HL-60/S4 (cell line): ENCODE results near the gene TK2.

Experiments used
- in situ Hi-C: fragments of 300-500 bp; cut with MboI; formaldehyde crosslinking; loops from 2 replicates; pipeline ENCODE4 v1.14.3; 2022; ENCODE audit warnings: low sequenced_read_pairs

TK2 gene

DNA sequence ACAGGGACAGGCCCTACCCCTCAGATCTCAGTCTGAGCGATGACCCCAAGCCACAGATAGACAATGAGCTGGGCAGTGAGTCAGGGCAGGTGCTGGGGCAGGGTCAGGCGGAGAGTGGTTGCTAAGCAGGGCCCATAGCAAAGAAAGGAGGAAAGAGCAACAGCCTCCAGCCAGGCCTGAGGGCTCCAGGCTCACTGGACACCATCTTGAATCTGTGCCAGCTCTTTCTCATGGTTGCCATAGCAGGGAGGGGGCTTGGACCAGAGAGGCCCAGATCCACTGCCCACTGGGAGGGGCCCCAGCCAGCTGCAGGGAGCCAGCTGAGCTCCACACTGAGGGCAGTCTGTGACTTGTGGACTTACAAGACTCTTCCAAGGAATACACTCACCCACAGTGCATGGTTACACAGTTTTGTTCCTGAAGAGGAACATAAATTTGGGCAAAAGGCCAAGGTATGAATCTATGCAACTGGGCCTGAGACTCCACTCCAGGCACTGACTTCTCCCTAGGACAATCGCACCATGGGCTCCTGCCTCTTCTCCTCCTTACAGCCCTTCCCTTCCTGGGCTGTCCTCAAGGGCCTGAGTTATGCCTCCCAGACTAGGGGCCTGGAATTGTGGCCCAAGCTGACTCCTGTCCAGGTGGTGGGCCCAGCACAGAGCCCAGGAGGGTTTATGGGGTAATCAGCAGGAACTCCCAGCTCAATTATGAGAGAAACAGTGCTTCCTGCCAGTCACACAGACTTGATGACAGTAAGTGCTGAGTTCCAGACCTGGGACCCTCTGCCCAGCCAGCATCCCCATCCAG lies 62.9 kb downstream of the TK2 start:
- in situ Hi-C loops, result no loop called here

DNA sequence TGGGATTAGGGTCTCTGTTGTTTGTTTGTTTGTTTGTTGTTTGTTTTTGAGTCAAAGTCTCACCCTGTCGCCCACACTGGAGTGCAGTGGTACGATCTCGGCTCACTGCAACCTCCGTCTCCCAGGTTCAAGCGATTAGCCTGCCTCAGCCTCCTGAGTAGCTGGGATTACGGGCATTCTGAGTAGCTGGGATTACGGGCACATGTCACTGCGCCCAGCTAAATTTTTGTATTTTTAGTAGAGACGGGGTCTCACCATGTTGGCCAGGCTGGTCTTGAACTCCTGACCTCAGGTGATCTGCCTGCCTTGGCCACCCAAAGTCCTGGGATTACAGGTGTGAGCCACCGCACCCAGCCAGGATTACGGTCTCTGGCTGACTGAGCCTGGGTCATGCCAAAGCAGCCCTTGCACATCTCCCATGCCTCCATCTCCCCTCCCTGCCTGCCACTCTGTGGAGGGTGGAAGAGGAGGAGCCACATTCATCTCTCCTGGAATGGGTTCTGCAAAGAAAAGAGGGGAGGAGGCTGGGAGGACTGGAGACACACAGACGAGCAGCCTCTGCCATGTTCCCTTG lies 63.6 kb downstream of the TK2 start:
- in situ Hi-C loops, result no loop called here

DNA sequence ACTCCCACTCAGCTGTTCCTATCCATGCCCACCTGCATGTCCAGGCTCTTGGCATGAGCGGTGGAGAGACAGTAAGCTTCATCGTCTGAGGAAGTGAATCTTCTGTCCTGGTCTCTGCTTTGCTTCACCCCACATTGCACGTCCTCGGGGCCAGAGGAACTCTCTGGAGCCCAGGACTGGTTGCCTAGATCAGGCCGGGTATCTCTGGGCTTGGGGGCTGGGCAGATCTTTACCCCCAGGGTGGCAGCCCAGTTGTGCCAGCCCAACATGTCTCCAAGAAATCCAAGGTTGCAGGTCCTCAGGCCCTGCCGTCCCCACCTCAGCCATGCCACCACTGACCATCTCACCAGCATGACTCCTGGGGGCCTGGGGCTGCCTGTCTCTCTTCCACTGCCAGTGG lies 64.5 kb downstream of the TK2 start:
- in situ Hi-C loops, result no loop called here

DNA sequence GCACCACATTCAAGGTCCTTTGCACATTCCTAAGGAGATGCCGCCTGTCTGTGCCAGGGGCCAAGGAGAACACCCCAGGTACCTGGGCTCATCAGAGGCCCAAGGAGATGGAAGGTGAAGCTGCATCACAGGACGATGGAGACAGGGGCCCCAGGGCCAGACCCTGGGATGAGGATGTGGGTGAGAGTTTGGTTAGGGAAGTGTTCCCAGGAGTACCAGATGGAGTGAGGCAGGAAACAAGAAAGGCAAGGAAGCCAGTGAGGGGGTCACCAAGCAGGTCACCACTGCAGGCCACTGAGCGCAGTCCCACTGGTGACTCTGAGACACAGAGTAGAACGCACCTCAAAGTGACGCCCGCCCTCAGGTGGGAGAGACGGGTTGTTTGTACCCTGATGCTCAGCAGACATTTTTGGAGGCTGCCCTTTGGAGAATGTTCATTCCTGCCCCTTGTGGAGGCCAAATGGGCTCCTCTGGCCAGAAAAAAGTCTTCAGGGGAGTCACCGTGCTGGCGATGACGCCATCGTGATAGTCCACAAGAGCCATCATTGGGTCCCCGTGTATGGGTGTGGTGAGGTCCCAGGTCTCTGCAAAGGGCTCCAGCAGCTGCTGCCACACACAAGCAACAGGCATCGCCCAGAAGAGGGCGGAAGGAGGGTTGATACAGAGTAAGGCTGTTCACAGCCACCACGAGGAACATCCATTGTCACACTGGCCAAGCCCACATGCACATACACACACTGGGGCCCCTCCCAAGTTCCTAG lies 65.3 kb downstream of the TK2 start:
- in situ Hi-C loops, result no loop called here

DNA sequence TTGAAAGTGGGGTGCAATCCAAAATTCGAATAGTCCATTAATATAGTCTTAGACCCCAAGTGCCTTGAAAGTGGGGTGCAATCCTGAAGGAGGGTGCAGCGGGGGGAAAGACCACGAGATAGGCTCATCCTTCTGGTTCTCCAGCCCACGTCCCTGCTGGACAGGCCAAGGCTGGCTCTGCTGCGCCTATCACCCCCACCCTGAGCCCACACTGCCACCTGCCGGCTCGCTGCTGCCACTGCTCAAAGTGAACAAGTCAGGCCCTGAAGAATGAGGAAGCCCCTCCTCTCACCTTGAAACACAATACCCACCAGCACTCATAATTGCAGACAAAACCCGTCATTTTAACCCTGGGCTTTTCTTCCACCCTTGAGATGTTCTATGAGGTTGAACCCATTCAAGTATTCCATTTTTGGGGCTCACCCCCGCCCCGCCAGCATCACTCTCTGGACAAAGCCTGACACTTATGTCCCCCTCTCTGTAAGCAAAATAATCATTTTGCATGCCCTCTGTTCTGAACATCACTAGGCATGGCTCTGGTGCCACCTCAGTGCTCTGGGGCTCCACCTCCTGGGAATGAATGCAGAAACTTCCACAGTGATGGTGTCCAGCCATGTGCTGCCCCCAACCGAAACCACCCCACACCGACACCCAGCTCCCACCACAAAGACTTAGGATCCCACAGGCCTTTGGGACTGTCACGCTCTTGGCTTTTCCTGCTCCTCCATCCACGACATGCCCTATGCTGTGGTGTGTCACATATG lies 66.1 kb downstream of the TK2 start:
- in situ Hi-C loops, result no loop called here

DNA sequence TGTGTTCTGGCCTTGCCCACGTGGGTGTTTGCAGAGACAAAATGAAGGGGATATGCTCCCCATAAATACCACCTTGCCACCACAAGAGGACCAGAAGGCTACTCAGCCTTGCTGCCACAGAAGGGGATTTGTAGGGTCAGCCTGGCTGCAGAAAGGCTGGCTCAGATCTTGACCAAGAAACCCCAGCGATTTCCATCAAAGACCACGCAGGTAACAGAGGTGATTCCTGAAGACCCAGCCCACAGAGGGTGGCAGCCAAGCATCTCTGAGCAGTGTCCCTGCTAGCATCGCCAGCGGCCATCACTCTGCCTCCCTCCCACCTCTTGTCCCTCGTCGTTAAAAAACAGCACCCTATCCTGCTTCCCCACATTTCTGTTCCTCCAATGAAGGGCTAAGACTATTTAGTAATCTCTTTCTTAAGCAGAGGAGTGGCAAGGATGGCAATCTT lies 68.0 kb downstream of the TK2 start:
- in situ Hi-C loops, result no loop called here

DNA sequence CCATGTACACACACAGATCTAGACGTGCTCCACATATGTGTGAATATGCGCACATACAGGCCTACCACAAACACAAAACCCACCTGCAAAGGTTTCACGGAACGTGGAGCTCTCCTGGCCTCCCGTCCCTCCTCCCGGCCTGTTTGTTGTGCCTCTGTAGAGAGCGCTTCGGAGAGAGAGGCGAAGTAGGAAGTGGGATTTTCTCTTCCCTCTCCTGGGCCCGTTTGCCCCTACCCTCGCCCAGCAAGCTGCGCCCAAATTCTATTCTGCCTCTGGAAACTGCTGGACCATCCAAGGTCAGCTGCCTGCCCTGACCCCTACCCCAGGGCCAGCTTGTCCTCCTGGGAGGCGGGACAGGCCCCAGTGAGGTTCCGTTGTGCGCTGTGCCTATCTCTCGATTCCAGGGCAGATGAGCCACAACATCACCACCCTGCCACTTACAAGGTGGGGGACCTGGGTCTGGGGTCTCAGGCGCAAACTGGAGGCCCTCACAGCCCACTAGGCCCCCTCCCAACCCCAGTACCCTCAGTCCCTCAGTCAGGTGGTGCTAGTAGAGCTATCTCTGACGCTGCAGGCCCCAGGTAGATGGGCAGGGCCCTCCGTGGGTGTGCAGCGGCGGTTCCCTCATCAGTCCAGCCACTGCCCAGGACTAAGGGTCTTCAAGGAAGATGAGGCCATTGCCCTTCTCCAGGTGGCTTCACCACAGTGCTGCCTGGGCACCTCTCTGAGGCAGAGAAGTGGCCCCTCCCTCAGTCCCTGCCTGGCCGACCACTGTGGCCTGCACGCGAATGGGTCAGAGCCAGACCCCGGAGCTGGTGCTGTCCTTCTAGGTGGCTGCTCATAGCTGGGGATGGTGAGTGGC lies 68.6 kb downstream of the TK2 start:
- in situ Hi-C loops, result no loop called here

DNA sequence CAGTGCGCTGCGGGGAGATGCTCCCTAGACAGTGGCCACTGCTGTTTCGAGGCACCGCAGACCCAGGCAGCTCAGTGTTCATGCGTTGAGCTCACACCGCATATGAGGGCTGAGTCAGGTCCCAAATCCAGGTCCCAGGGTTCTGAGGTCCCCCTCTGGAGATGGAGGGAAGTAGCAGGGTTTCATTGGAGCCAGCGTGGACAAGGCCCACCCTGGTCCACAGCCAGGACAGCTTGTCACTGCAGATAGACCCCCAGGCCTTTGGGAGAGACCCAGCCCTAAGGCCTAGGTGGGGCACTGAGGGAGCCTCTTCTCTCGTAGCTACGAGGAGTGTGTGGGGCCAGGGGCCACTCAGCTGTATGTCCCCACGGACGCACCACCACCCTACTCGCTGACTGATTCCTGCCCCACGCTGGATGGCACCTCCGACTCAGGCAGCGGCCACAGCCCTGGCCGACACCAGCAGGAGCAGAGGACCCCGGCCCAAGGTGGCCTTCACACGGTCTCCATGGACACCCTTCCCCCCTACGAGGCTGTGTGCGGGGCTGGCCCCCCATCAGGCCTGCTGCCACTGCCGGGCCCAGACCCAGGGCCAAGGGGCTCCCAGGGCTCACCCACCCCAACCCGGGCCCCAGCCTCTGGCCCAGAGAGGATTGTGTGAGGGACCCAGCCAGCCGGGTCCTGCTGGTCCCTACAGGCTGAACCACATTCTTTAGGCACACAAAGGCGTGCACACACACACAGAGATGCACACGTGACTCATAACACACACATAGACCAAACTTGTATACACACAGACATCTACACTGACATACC lies 69.4 kb downstream of the TK2 start:
- in situ Hi-C loops, result no loop called here

DNA sequence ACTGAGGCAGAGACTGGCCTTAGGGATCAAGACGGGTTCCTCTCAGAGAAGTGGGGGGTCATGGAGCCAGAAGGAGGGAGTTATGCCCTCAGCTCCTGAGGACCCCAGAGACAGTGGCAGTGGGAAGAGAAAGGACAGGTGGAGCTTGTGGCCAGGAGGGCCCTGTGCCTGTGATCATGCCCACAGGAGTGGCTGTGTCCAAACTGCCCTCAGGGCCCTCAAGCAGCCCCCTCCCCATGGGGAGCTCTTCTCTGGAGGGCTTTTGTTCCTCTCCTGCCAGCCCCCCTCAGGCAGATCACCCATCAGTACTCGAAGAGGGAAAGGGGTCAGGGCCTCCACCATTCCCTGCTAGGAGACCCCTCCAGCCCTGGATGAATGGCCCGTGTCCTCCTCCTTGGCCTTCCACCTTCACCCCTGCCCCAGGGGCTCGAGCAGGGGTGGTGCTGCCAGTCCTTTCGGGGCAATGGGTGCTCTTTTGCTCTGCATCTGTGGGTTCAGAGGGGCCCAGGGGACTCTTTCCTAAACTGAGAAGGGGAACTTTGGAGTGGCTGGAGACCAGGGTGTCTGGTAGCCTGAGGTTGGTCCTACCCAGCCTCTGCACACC lies 70.2 kb downstream of the TK2 start:
- in situ Hi-C loops, result no loop called here

DNA sequence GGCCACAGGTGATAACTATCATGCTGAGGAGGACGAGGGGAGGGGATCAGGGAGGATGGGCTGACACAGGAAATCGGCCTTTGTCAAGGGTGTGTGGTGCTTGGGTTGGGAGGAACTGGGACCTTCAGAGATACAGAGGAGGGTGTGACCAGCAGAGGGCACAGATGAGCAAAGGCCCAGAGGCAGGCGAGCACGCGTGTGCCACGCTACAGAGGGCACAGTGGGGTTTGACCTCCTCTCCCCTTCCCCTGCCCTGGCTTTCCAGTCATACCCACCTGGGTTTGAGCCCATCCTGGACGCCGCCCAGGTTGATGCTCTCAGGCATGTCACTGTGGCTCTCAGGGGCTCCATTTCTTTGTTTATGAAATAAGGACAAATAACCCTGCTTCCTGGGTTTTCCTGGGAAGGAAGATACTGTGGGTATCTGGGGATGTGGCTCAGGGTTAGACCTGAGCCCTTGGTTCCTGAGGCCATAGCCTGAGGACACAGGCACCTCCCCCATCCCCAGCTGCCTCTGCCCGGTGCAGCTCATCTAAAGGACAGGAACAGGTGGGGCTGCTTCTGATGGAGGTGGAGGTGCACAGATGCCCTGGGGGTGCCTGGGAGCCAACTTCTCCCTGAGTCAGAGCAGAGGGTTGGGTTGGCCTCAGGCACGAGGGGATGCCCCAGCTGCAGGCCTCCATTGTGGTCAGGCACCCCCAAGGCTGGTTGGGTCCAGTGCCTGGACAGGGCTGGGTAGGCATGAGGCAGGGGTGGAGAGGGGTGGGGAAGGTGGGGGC lies 71.0 kb downstream of the TK2 start:
- in situ Hi-C loops, result no loop called here

DNA sequence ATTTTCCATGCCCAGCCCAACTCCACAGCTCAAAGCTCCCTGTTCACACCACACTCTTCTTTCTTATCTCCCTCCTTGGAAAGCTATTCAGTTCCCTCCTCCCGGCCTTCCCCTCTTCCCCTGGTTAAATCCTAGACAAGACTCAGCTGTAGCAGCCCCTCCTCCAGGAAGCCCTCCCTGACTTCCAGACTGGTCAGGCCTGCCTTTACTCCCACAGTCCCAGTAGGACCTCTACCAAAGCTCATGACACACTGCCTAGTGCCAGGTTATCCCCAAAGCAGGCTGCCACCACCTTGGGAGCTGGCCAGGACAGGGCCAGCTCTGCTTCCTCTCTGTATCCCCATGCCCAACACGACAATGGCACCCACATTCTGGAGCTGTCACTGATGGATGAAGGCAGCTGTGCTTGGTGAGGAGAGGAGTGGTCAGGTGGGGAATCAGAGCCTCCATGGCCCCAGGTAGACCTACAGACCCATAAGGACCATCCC lies 72.8 kb downstream of the TK2 start:
- in situ Hi-C loops, result no loop called here

DNA sequence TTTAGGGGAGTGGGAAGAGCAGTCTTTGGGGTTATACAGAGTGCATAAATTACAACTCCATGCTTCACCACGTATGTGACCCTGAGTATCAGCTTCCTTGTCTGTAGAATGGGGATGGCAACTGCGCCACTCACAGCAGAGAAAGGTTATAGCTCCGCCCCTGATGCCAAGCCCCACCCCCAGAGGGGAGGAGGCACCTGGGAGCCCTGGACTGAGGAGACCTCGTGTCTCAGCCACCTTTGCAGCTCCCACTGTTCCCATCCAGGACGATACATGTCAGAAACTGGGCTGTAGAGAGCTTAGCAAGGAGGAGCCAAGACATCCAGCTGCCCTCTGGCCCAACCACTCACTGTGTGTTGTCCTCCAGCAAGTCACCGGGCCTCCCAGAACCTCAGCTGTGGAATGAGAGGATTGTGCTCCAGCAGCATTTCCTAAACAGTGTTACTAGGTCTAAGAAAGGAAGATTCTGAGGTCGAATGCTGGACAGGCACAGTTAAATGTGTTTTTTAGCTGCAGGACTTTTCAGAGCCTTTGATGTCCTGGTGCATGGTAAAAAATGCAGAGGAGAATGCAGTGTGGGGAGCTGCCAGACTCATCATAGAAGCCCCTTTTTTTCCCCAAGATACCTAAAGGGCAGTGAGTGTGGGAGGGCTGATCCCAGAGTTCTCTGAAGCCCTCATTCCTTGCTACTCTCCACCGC lies 73.4 kb downstream of the TK2 start:
- in situ Hi-C loops, result no loop called here

DNA sequence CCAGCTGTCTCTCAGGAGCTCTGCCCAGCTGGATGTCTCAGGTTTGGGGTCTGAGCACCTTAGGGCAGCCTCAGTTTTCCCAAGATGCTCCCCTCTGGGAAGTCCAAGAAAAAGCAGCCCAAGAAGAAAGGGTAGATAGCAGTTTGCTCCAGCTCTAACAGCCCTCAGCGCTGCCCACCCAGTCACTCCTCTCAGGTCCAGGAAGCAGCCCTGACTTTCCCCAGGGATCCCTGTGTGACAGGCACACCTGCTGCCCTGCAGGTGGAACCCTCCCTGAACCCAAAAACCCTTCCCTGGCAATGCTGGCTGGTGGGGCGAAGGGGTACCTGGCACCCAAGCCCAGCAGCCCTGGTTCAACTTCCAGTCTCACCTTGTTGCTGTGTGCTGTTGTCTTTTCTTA lies 74.7 kb downstream of the TK2 start:
- in situ Hi-C loops, result no loop called here

DNA sequence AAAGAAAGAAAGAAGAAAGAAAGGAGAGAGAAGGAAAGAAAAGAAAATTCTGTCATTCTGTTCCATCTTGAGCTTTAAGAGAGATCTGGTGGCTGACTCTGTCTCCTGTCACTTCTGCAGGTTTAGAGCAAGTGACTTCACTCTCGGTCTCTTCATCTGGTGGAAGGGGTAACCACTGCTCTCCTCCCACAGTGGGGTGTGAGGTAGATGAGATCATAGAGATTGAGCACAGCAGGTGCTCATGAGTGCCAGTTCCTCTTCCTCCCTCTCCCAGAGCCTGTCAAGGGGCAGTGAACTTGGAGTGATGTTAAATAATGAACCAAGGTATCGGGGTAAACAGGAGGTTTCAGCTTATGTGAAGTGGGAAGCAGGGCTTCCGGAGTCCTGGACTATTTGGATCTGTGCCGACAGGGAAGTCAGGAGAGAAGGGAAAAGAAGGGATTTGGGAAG lies 75.1 kb downstream of the TK2 start:
- in situ Hi-C loops, result no loop called here

DNA sequence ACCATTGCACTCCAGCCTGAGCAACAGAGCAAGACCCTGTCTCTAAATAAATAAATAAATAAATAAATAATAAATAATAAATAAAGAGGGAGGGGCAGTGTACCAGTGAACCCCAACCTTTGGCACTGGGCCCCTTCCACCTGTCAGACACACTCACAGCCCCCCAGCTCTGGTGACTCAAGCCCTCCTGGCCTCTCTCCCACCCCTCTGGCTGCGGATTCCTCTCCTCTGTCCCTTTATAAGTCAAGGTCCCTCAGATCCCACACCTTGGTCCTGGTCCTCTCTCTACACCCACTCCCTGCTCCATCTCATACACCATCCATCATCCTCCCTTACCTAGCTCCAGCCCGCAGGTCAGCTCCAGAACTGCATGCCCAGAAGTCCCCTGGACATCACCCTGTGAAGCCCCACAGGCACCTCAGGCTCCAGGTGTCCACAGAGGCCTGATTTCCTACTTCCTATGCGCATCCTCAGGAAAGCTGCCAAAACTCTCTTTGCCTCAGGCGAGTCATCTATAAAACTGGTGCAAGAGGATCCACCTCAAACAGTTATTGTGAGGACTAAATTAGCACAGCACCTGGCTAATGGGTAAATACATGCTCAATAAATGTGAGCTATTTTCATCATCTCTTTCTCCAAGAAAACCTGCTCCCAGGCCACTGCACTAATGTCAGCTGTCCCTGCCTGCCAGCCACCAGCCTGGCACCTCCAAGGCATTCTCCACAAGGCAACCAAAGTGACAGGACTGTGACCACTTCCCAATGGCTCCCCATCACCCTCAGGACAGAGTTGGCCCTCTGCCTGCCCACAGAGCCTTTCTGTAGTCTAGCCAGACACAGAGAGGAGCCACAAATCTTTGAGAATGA lies 76.0 kb downstream of the TK2 start:
- in situ Hi-C loops, result no loop called here

DNA sequence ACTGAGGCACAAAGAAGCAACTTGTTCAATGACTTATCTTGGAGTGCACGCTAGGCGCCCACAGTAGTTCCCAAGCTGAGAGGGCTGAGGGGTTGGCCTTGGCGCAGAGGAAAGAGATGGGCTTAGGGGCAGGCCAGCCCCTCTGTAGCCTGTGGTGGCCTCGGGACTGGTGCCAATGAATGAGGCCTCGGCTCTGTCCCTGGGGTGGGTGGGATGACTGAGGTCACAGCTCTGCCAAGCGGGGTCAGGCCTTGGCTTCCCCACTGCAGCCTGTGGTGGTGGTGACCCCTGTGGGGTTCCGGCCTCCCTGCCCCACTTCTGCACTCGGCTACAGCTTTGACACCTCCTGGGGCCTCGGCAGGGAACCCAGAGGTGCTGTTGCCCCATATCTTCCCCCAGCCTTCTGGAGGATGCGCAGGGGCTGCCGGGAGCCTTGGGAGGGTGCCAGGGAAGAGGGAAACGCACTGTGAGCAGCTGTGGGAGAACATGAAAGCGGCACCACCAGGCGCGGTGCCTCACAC lies 76.8 kb downstream of the TK2 start:
- in situ Hi-C loops, result no loop called here
